Stomach (tissue), 4 donors: ENCODE data around the gene ASTN2.

Source experiments
- EP300 ChIP-seq: sonication (generic); formaldehyde crosslinking; IDR thresholded peaks from one replicate; pipeline ENCODE4 v1.6.1; 2017; ENCODE audit warnings: antibody characterized with exemption
- POLR2A ChIP-seq, 4 donors: fragments of 450-650 bp; IDR thresholded peaks; one replicate each; pipeline ENCODE4 v1.6.1; 2016; ENCODE audit warnings: antibody characterized with exemption in 4 of 4, control low read depth in 2 of 4, mild to moderate bottlenecking in 1 of 4, moderate library complexity in 1 of 4
- POLR2AphosphoS5 ChIP-seq, 3 donors: sonication (generic); formaldehyde crosslinking; IDR thresholded peaks; one replicate each; pipeline ENCODE4 v1.6.1; 2016; ENCODE audit warnings: antibody characterized with exemption in 3 of 3
- TF ChIP-seq, protein P1 (sequence below), 7 experiments: fragments of 450-650 bp in 4 of 7; fragments of 200-600 bp in 3 of 7; sonication (generic) in 3 of 7; IDR thresholded peaks; one replicate each; pipeline ENCODE4 v1.5.1; 2016 to 2019; ENCODE audit warnings: antibody characterized with exemption in 7 of 7, control low read depth in 2 of 7, mild to moderate bottlenecking in 1 of 7

DNA sequence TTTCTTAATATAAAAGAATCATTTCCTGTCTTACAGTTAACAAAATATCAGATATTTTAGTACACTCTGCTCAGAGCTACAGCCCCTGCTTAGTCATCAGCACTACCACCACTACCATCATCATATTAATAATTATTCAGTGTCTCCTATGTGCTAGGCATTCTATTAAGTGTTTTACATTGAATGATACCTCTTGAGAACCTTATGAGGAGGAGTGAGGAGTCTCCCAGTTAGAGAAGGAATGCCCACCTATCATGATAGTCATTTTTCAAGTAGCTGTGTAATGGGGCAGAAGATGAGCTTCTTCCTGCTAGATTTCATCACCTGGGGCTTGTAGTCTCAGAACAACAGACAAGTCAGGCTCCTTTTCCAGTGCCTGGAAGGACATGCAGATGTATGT lies 489.7 kb downstream of the ASTN2 start:
- TF ChIP-seq POLR2A (IDR thresholded peaks at IDR 0.05) (no peak), EP300 (no peak), POLR2AphosphoS5 (IDR thresholded peaks at IDR 0.05) (no peak)
- TF ChIP-seq, protein P1, sequence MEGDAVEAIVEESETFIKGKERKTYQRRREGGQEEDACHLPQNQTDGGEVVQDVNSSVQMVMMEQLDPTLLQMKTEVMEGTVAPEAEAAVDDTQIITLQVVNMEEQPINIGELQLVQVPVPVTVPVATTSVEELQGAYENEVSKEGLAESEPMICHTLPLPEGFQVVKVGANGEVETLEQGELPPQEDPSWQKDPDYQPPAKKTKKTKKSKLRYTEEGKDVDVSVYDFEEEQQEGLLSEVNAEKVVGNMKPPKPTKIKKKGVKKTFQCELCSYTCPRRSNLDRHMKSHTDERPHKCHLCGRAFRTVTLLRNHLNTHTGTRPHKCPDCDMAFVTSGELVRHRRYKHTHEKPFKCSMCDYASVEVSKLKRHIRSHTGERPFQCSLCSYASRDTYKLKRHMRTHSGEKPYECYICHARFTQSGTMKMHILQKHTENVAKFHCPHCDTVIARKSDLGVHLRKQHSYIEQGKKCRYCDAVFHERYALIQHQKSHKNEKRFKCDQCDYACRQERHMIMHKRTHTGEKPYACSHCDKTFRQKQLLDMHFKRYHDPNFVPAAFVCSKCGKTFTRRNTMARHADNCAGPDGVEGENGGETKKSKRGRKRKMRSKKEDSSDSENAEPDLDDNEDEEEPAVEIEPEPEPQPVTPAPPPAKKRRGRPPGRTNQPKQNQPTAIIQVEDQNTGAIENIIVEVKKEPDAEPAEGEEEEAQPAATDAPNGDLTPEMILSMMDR (IDR thresholded peaks at IDR 0.05): no peak
